Stimulated activated CD8-positive, alpha-beta memory T cell treated with anti-CD3 and anti-CD28 coated beads, Interleukin-2, amount 100 ng/mL, for 48 hours (primary cell): ENCODE data around the gene PLA1A.

Experiments
- DNase-seq, 2 donors: peaks; one replicate each; pipeline ENCODE4 v3.0.0-alpha.2; 2020; ENCODE audit warnings: low read depth in 2 of 2

The PLA1A gene

DNA sequence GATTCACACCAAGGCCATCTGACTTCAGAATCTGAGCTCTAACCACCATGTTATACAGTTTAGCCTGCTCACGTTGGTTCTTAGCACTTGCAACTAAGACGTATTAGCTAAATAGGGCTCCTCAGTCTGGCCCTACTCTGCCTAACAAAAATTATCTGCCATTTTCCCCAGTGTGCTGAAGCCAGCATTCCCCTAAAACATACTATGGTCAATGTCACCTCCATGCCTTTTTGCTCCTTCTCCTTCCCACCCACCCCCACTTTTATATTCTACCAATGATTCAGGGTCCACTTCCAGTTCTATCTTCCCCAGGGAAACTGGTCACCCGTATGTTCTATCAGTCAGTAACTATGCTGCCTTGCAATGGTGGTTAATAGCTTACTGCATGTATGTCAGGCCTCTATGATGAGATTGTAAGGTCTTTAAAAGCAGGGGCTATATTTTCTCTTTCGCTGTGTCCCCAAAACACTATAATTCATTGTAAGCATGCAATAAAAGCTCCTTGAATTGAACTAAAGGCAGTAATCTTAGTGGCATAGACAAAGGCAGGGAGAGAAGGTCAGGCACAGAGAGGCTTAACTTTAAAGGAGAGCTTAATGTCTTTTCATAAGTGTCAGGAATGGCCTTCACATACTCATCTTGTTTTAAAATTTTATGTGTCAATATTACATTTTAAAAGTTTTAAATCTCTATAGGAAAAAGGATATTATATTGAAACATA is 39.4 kb downstream of the PLA1A start:
- no peak for DNase-seq

DNA sequence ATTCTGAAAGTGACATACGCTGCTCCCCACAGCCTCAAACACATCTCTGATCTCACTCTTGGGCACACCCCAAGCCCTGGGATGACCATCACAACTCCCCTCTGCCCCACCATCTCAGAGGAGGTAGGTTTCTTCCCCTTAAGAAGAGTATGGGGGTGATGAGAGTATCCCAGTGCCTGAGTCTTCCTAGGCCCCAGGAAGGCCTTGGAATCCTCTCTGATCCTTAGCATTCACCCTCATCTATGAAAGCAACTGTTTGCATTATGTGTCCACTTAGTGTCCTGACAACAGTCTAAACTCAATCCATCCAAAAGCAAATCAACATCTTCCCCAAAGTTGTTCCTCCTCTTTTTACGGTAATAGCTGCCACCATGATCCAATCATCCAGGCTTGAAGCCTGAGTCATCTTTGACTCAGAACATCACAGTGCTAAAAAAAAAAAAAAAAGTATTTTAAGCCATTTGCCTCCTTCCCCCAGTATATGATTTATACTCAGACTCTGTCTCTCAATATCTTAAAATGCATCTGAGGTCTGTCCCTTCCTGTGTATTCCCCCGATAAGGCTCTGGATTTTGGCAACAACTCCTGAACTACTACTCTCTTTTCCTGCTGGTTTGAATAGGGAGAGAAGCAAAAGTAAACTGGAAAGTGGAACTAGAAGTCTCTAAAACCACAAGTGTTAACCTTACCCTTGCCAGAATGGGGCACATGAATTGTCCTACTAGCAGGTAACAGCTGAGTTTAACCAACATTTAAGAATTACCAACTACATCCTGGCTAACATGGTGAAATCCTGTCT is 40.2 kb downstream of the PLA1A start:
- DNase-seq: no peak

DNA sequence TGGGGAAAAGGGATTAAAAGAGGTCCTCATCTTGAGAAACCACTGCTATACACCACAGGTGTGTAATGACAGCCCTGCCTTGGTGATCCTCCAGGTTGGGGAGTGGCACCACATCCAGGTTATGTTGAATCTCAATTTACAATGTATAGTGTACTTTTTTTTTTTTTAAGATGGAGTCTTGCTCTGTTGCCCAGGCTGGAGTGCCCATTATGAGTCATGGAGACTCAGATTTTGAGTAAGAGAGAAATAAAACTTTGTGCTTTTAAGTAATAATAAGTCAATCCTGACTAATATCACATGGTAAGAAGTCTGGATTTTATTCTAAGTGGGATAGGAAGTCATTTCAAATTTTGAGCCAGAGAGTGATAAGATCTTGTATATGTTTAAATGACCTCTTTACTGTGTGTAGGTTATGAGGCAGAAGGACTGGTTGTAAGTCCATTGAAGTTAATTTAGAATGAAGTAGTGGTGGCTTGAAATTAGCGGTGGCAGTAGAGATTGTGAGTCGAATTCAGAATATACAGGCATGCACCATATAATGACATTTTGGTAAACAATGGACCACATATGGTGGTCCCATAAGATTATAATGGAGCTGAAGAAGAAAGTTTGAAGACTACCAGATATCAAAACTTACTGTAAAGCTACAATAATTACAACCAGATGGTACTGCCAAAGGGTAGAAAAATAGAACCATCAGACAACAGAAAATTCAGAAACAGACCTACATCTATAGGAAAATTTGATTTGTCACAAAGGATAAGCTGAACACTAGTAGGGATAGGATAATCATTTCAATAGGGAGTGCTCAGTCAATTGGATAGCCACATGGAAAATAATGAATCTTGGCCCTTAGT is 42.0 kb downstream of the PLA1A start:
- DNase-seq: no peak

DNA sequence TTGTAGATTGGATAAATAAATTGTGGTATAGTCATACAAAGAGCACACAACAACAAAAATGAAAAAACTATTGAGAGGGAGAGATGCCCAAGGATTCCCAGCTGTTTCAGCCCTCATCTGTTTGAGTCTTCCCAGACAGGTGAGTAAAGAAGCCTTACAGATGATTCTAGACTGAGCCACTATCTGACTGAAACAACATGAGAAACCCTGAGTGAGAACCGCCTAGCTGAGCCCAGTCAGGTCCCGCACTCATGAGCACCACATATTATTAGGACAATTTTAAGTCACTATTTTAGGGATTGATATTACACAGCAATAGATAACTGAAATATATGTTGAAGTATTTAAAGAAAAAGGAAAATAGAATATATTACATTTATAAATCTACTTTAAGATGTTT is 43.7 kb downstream of the PLA1A start:
- no peak for DNase-seq

DNA sequence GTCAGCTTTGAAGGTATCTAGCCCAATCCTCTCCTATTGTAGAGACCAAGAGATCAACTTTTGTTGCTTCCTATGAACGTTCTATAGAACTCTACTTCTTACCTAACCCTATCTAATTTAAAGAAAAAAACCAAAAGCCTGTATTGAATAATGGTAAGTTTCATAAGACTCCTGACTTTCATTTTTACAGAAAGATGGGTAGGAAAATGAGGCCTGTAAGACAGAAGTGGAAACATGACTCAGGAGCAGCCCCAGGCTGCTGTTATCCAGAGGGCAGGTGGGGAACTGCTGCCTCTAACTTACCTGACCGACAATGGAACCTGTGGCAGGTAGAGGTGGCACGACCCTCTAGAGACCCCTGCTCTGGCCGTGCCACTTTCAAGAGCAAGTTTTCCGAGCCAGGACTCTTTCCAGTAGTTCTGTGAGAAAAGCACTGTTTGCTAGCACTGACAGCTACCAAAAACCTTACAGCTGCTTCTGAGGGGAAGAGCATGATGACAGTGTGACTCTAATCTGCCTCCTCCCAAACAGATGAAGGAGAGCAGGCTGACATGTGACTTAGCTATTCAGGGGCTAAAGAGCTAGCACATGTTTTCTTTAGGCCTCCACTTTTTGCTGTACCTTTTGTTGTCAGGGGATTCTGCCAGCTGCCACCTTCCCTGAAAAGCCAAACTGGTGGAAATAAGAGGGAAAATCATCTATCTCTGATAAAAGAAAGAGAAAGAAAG is 45.2 kb downstream of the PLA1A start:
- no peak for DNase-seq

DNA sequence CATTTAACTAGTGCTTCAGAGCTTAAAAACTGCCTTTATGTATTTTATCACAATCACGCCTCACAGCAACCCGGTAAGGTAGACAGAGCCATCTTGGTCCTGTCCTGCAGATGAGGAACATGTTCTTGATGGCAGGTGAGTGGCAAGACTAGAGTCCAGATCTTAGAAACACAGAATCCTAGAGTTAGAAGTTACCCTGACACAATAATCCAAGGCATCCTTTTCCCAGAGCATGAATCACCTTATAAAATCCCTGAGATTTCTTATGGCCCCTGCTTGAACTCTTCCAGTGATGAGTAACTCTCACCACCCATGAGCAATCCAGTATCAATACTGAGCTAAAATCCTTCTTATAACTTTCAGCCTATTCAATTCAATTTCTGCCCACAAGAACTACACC is 45.8 kb downstream of the PLA1A start:
- DNase-seq: no peak

DNA sequence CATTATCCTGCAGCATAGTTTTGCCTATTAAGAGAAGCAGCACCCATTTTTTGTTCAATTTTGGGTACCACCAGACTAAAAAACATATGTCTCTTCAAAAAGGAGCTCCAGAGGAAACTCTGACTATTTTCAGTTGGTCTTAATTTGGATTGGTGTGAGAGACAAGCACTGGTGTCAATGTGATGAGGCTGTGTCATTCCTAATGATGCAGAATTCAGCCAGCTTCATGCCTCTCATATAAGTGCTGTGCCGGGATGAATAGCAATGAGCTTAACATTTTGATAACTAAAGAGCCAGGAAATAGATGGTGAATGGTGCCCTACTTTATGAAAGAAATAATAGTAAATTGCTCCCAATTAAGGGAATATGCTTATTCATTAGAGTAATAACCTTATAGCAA is 46.8 kb downstream of the PLA1A start:
- no peak for DNase-seq

DNA sequence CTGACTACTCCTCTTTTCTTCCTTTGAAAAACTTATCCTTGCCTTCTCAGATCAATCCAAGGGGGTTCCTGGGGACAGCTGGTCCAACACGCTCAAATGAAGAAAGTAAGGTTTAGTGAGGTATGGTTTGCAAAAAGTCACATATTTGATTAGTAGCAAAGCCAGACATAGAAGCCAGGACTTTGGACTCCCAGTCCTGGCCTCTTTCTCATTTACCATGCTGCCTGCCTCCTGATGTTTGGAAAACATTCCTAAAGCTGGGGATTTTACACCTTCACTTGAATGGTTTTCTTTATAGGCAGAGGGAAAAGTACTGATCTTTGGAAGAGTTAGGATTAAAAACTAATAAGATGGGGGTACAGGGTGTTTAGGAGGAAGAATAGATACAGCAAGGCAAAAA is 48.1 kb downstream of the PLA1A start:
- DNase-seq: no peak

DNA sequence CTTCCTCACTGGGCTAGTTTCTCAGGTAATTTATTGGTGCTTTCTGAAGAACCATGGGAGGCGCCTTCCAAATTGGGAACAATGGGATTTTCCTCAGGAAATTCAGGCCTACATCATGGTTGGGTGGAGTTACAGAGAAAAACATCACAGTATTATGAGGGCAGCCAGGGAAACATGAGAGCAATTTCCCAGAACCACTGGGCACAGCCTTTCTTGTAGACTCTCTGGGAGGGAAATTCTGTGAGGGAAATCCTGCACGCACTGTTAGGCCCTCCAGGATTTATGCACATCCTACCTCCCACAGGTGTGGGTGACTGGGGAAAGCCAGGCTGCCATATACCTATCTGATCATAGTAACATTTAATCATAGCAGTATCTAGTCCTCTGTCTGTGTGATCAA is 49.5 kb downstream of the PLA1A start:
- no peak for DNase-seq

DNA sequence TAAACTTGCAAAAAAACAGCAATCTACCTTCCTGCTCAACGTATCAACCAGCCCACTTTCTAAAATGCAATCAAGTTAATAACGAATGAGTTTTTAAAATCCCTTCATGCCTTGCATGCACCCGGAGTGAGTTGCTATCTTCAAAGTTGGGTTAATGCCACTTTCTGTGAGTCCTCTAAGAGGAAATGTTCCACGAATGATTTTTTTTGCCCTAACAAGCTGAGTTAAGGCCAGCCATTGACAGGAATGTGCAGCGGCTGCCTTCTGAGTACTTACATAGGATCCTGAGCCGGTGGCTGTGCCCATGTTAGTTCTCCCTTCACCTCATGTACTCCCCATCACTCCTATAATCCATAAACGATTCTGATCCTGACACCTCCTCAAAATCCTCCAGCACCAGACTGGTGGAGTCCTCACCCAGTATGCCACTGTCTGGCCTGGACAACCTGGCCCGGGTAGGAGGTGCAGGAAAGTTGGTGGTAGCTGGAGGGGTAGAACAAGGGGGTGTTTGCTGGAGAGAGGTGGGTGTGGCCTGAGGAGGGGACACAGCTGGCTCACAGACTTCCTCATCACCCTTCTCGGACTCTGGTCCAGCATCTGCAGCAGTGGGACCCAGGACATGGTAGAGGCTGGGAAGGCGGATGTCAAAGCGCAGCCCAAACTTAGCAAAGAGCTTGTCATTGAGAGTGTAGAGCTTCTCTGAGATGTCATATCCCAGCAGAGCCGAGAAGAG is 50.3 kb downstream of the PLA1A start:
- no peak for DNase-seq

DNA sequence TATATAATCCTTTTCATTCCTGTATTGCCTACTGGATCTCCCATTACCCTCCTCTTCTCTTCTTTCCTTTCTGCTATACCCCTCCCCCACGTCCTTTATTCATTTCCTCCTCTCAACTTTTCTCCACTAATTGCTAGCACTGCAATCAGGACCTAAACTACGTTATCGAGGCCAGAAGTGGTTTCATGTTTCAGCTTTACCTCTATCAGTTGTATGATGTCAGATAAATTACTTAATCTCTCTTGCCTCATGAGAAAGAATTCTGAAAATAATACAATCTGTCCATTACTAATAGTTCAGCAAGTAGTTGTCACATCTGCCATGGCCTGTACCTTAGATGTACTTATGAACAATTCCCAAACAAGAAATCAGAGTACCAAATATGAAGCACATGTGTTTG is 52.1 kb downstream of the PLA1A start:
- DNase-seq: no peak

DNA sequence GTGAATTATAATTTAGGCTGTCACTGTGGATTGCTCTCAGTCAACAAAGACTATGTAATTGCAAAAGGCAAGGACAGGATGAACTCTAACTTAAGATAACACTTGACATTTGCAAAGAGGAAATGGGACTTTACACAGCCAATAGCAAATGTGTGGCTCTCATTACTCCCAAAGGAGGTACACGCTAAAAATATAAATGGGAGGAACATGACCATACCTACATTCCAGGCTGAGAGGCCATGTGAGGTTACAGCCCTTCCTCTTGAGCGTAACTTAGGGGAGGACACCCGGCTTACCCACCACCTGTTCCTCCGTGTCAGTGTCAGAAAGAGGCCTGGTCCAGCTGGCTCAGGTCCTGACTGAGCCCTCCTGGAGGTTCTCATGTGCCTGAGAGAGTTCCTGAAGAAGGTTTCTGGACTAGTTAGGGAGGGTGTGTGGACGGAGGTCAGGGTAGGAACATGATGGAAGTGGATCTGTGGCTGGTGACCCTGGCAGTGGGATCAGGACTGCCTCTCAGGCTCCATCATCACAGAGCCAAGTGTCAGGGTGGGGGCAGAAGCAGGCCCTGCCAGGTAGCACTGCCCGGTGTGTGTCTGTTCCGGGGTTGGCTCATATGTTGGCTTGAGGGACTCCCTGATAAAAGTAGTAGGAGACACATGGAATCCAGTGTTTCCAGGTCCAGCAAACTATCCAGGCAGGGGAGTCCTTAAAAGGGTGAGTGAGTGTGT is 54.8 kb downstream of the PLA1A start:
- DNase-seq: no peak

DNA sequence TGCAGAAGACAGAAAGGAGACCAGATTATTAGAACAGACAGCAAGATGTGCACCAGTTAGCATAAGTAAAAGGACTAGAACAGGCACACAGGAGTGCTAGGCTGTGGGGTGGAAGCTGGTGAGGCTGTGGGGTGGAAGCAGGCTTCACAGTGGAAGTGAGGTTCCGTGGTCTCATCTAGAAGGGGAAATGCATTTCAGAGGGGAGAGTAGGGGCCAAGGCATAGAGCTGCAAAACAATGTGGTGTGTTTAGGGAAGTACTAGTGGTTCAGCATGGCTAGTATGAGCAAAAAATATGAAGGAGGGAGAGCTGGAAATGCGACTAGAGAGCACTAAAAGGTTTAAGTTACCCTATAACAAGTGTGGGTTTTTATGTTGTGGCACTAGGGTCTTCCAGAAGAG is 56.2 kb downstream of the PLA1A start:
- DNase-seq: no peak

DNA sequence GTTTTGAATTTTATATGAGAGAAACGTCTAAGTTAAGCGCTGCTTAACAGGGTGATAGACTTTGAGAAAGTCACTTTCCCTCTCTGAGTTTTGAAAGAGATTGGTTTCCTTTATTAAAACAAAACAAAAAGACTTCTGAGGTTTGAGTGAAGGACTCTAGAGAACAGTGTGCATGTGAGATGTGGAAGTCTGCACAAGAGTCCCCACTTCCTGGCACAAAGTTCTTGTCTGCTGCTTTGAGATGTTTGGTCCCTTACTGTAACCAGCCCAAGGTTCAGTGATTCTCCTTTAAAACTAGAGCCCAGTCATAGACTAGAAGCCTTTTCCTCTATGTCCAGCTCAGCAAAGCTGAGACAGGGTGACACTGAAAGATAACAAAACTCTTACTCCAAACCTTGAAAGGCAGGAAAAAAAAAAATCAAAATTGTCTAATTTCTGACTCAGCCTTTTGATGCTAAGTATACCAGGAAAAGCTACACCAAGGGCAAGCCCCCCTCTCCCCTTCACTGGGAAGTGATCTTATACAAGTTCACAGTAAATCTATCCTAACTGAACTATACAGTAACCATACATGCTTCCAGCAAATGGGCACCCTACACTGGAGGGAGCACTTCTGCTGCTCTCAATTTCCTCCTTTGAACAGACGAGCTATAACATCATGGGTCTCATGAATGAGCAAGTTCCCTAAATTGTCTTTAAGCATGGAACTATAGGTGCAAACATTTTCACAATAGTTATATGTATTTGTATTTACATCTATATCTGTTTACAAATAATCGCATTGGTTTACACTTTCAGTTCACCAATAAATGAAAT is 60.4 kb downstream of the PLA1A start:
- no peak for DNase-seq

DNA sequence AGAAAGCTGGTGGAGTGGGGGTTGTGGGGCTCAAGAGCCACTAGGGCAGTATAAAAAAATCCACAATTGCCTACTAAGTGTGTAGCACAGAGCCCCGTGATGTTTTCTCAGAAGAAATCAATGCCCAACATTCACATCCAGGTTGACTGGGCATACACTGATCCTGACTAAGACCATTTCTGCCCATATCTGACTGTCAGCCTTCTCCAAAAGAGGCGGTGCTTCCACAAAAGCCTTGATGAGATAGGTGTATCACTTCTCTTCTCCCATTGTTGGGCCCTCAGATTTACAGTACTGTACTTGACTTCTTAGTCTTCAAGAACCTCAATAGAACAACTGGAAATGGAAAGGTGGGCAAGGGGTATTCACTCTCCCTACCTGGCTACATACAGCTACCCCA is 61.3 kb downstream of the PLA1A start:
- DNase-seq: no peak

DNA sequence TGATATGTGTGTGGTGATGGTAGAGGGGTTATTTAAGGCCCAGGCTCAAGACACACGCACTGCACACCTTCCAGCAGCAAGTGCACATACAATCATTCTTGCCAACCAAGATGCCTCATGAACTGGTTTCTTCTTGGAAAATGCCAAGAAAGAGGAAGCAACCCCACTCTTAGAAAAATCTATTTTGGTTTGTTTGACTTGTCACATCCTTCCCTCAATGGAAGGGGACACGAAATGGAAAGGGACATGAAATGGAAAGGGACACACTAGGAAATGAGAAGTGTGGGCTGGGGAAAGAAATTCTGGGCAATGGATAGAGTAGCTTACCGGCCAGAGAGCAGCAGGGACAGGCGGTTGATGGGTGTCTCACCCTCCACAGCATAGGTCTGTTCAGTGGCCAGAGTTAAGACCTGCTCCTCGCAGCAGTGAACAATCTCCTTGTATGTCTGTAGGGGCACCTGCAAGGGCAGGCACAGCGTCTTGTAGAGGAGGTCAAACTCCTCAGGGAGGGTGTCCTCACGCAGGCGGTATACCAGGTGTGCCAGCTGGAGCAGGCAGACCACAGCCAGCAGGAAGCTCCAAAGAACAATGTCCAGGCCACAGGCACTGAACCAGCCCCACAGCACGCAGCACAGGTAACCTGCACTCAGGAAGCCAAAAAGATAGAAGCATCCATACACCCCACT is 62.1 kb downstream of the PLA1A start:
- no peak for DNase-seq

DNA sequence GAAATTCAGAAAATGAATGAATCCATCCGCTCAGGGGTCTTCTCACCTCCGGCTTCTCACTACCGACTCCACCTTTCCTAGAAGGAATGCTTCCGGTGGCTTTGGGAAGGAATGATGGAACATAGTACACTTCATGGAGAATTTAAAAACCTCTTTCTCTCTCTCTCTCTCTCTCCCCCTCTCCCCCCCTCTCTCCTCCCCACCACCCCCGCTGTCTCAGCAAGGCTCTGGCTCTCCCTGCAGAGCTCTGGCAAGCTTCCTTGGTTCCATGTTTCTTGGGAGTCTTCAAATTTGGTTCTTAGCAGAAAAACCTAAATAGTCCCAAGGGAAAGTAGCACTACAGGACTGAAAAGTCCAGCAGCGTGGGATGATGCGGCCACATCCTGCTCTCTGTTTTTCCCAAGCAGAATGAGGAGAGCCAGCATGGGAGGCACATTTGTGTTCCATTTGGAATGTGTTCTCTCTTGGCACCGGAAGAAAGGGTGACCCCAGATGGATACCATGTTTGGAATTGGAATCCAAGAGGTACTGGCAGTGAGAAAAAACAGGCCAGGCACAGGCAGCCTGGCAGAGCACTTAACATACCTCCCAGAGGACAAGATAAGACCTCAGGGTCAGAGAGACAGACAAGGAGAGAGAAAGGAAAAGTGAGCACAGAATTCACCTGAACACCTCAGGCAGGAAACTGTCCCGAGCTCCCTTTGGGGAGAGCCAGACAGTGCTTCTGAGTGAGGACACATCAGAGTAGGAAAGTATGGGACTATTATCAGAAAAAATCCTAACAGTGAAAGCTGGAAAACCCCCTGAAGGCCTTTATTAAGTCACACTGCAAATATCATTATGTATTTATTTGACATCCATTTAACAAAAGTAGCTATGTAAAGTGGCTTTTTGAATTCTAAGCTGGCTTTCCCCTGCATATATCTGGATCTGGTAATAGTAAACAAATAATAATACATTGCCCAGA is 63.1 kb downstream of the PLA1A start, which contains the start of gene POPDC2:
POPDC2 (minus strand) TSS at position 116 of the 967 bp plus-strand sequence. CDS start 166 bp downstream, outside the sequence.
- DNase-seq: no peak
